ENCODE measurements around the gene SS18L1. TPM values are rescaled to one million over a fixed set of nuclear protein-coding genes. Genes with fewer than 3 reads are reported as not detected.

The SS18L1 gene
- total RNA-seq, 1 experiment from 2014 or later, result 17.9 TPM

- H2AFZ ChIP-seq (ENCODE audit: low read length), result no peak overlapping the region
- H3K4me1 ChIP-seq (ENCODE audit: insufficient read depth, low read length), result peaks cover 34% of the 10 kb centered on the region
- H3K36me3 ChIP-seq (ENCODE audit: low read depth, low read length), result peaks cover 20% of the 10 kb centered on the region
- H3K9me2 ChIP-seq (replicated peaks; ENCODE audit: low read length), result no peaks in the 10 kb centered on the region
- H4K20me1 ChIP-seq (ENCODE audit: low read length), result peaks cover 30% of the 10 kb centered on the region
- H3K4me2 ChIP-seq (ENCODE audit: low read length), result no peak overlapping the region
- H3K9me3 ChIP-seq (ENCODE audit: low read length), result no peaks in the 10 kb centered on the region
- POLR2A ChIA-PET (ENCODE audit: unreplicated experiment), result no interaction called here
- no peak overlapping the region for H3K27ac ChIP-seq (ENCODE audit: low read length)
- CTCF ChIA-PET, result no interaction called here
- ATAC-seq (no peak), DNase-seq (peak; percentile 34)
- peaks cover 72% of the 10 kb centered on the region for H3K79me2 ChIP-seq (ENCODE audit: low read length)
- intact Hi-C loops (cut with micrococcal nuclease), result no loop called here
- no TSS peak for BruUV-seq (replicated peaks)
- H3F3A ChIP-seq (ENCODE audit: low read length, unreplicated experiment), result no peaks in the 10 kb centered on the region
- H3K9ac ChIP-seq (ENCODE audit: low read length), result no peak overlapping the region
- H3K4me3 ChIP-seq (ENCODE audit: low read length), result no peak overlapping the region
- no peak for TF ChIP-seq EZH2phosphoT487 (IDR thresholded peaks at IDR 0.05; ENCODE audit: borderline replicate concordance, low read length)
- TF ChIP-seq, protein P1, sequence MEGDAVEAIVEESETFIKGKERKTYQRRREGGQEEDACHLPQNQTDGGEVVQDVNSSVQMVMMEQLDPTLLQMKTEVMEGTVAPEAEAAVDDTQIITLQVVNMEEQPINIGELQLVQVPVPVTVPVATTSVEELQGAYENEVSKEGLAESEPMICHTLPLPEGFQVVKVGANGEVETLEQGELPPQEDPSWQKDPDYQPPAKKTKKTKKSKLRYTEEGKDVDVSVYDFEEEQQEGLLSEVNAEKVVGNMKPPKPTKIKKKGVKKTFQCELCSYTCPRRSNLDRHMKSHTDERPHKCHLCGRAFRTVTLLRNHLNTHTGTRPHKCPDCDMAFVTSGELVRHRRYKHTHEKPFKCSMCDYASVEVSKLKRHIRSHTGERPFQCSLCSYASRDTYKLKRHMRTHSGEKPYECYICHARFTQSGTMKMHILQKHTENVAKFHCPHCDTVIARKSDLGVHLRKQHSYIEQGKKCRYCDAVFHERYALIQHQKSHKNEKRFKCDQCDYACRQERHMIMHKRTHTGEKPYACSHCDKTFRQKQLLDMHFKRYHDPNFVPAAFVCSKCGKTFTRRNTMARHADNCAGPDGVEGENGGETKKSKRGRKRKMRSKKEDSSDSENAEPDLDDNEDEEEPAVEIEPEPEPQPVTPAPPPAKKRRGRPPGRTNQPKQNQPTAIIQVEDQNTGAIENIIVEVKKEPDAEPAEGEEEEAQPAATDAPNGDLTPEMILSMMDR (conservative IDR thresholded peaks at IDR 0.05; ENCODE audit: low read depth, low read length), result peak; percentile 68
- no peaks in the 10 kb centered on the region for H3K27me3 ChIP-seq (ENCODE audit: low read length)
Observed at GRCh38 chr20:62156592-62157386, 13.2 kb downstream of the SS18L1 start.

GRCh38 chr20:62157387-62158087 lies 14.0 kb downstream of the SS18L1 start:
- H3K27me3 ChIP-seq (ENCODE audit: low read length), result no peaks in the 10 kb centered on the region
- H2AFZ ChIP-seq (ENCODE audit: low read length), result no peak overlapping the region
- H3K9ac ChIP-seq (ENCODE audit: low read length), result no peak overlapping the region
- peaks cover 34% of the 10 kb centered on the region for H3K4me1 ChIP-seq (ENCODE audit: insufficient read depth, low read length)
- H3F3A ChIP-seq (ENCODE audit: low read length, unreplicated experiment), result no peaks in the 10 kb centered on the region
- H3K79me2 ChIP-seq (ENCODE audit: low read length), result peaks cover 65% of the 10 kb centered on the region
- no peaks in the 10 kb centered on the region for H3K9me2 ChIP-seq (replicated peaks; ENCODE audit: low read length)
- ChIA-PET CTCF (no interaction called here), POLR2A (ENCODE audit: unreplicated experiment) (no interaction called here)
- ATAC-seq (no peak), DNase-seq (no peak)
- intact Hi-C loops (cut with micrococcal nuclease), result no loop called here
- peaks cover 21% of the 10 kb centered on the region for H3K36me3 ChIP-seq (ENCODE audit: low read depth, low read length)
- no peak overlapping the region for H3K4me3 ChIP-seq (ENCODE audit: low read length)
- no peak overlapping the region for H3K4me2 ChIP-seq (ENCODE audit: low read length)
- TF ChIP-seq EZH2phosphoT487 (IDR thresholded peaks at IDR 0.05; ENCODE audit: borderline replicate concordance, low read length), result no peak
- H4K20me1 ChIP-seq (ENCODE audit: low read length), result peaks cover 25% of the 10 kb centered on the region
- BruUV-seq (replicated peaks), result no TSS peak
- H3K9me3 ChIP-seq (ENCODE audit: low read length), result no peaks in the 10 kb centered on the region
- H3K27ac ChIP-seq (ENCODE audit: low read length), result no peak overlapping the region

DNA sequence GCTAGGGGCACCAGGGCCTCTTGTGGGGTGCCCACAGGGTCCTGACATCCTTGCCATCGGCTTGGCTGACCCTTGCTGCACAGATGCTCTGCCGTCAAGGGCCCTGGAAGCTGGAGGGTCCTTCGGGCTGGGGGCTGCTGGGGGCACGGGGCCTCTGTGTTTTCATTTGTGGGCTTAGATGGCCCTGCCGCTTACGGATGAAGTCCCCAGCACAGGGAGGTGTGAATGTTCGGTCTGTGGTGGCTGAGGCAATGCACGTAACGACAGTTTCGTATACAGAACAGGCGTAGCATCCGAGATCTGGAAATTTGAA lies 14.5 kb downstream of the SS18L1 start:
- no peak for TF ChIP-seq EZH2 (IDR thresholded peaks at IDR 0.05; ENCODE audit: low read length, unreplicated experiment)
- TF ChIP-seq, protein P1 (conservative IDR thresholded peaks at IDR 0.05; ENCODE audit: low read depth, low read length), result no peak
- no peak for TF ChIP-seq EZH2phosphoT487 (IDR thresholded peaks at IDR 0.05; ENCODE audit: borderline replicate concordance, low read length)
- H4K20me1 ChIP-seq (ENCODE audit: low read length), result peaks cover 25% of the 10 kb centered on the region
- H3F3A ChIP-seq (ENCODE audit: low read length, unreplicated experiment), result no peaks in the 10 kb centered on the region
- no peak overlapping the region for H3K4me3 ChIP-seq (ENCODE audit: low read length)
- ChIA-PET POLR2A (ENCODE audit: unreplicated experiment) (no interaction called here), CTCF (no interaction called here)
- no peaks in the 10 kb centered on the region for H3K9me3 ChIP-seq (ENCODE audit: low read length)
- ATAC-seq (no peak), DNase-seq (no peak)
- intact Hi-C loops (cut with micrococcal nuclease), result no loop called here
- H3K27ac ChIP-seq (ENCODE audit: low read length), result no peak overlapping the region
- H3K9me2 ChIP-seq (replicated peaks; ENCODE audit: low read length), result no peaks in the 10 kb centered on the region
- no peak overlapping the region for H3K9ac ChIP-seq (ENCODE audit: low read length)
- no peak overlapping the region for H2AFZ ChIP-seq (ENCODE audit: low read length)
- no peak overlapping the region for H3K4me2 ChIP-seq (ENCODE audit: low read length)
- BruUV-seq (replicated peaks), result no TSS peak
- H3K4me1 ChIP-seq (ENCODE audit: insufficient read depth, low read length), result peaks cover 34% of the 10 kb centered on the region
- H3K36me3 ChIP-seq (ENCODE audit: low read depth, low read length), result peaks cover 19% of the 10 kb centered on the region
- H3K27me3 ChIP-seq (ENCODE audit: low read length), result no peaks in the 10 kb centered on the region
- H3K79me2 ChIP-seq (ENCODE audit: low read length), result peaks cover 60% of the 10 kb centered on the region
